PC-9 (cell line): ENCODE measurements around the gene FNDC11. TPM values are rescaled to one million over a fixed set of nuclear protein-coding genes. Genes with fewer than 3 reads are reported as not detected.

Experiments used
- BruUV-seq: library from RNA; stranded (reverse); fragments of 400-500 nt; replicated peaks from 2 replicates; lab custom pipeline; 2021; lab: Mats Ljungman, UMichigan
- CTCF ChIA-PET: fragments of 300-600 bp; sonication (Branson Sonifier 250); formaldehyde crosslinking; loops from one replicate; lab custom pipeline; 2022; ENCODE audit warnings: antibody characterized with exemption; lab: Charles Lee
- POLR2A ChIA-PET: fragments of 300-600 bp; sonication (Branson Sonifier 250); formaldehyde crosslinking; loops from one replicate; lab custom pipeline; 2022; ENCODE audit warnings: antibody characterized with exemption; ENCODE audit not compliant: unreplicated experiment; lab: Charles Lee
- DNase-seq, 2 experiments: peaks; one replicate each; pipeline versions ENCODE4 v3.0.0 to v3.0.0-alpha.2; 2015 to 2022; ENCODE audit warnings: mixed read lengths in 1 of 2
- H2AFZ ChIP-seq: fragments of 200-600 bp; sonication (generic); 2 replicates; pipeline ENCODE4 v1.8.1; 2017; ENCODE audit warnings: antibody characterized with exemption
- H3F3A ChIP-seq: fragments of 200-600 bp; sonication (generic); 2 replicates; pipeline ENCODE4 v1.8.1; 2017; ENCODE audit warnings: antibody characterized with exemption, mild to moderate bottlenecking, low read depth; ENCODE audit not compliant: insufficient read depth
- H3K27ac ChIP-seq: fragments of 200-600 bp; sonication (generic); 2 replicates; pipeline ENCODE4 v1.6.1; 2016; ENCODE audit warnings: mixed run types
- H3K27me3 ChIP-seq: fragments of 200-600 bp; sonication (generic); 2 replicates; pipeline ENCODE4 v1.6.1; 2016; ENCODE audit warnings: low read depth, mixed run types; ENCODE audit not compliant: insufficient read depth
- H3K36me3 ChIP-seq: fragments of 200-600 bp; sonication (generic); 2 replicates; pipeline ENCODE4 v1.6.1; 2016; ENCODE audit warnings: low read depth, mixed run types
- H3K4me1 ChIP-seq: fragments of 200-600 bp; sonication (generic); replicated peaks from 2 replicates; pipeline ENCODE4 v1.6.1; 2016; ENCODE audit warnings: mixed run types; ENCODE audit not compliant: insufficient read depth
- H3K4me2 ChIP-seq: fragments of 200-600 bp; sonication (generic); 2 replicates; pipeline ENCODE4 v1.6.1; 2017; ENCODE audit warnings: mixed run types
- H3K4me3 ChIP-seq: fragments of 200-600 bp; sonication (generic); 2 replicates; pipeline ENCODE4 v1.6.1; 2016; ENCODE audit warnings: mixed run types
- H3K79me2 ChIP-seq: fragments of 200-600 bp; sonication (generic); 2 replicates; pipeline ENCODE4 v1.6.1; 2017; ENCODE audit warnings: low read depth, mixed run types
- H3K9me2 ChIP-seq: fragments of 200-600 bp; sonication (generic); 2 replicates; pipeline ENCODE4 v1.8.1; 2017; ENCODE audit warnings: mild to moderate bottlenecking; ENCODE audit not compliant: insufficient read depth
- H3K9me3 ChIP-seq: fragments of 200-600 bp; sonication (generic); 2 replicates; pipeline ENCODE4 v1.8.1; 2016; ENCODE audit warnings: low read depth; ENCODE audit not compliant: insufficient read depth
- H4K20me1 ChIP-seq: fragments of 200-600 bp; sonication (generic); 2 replicates; pipeline ENCODE4 v1.8.1; 2017; ENCODE audit not compliant: insufficient read depth
- EZH2 ChIP-seq: fragments of 200-600 bp; sonication (generic); IDR thresholded peaks from 2 replicates; pipeline ENCODE4 v1.8.0; 2017; ENCODE audit warnings: antibody characterized with exemption, low read depth
- intact Hi-C: fragments of 100-400 bp; cut with micrococcal nuclease; formaldehyde crosslinking; loops from one replicate; pipeline ENCODE4 v1.10.0; 2022; ENCODE audit not compliant: unreplicated experiment
- total RNA-seq: library from RNA; stranded (reverse); gene quantifications from 2 replicates; pipeline ENCODE4 v1.2.3, GENCODE V29; 2021
- TF ChIP-seq, protein P1 (sequence below): fragments of 200-600 bp; sonication (generic); conservative IDR thresholded peaks from 2 replicates; pipeline ENCODE4 v1.6.1; 2017; ENCODE audit warnings: mixed run types, antibody characterized with exemption, mild to moderate bottlenecking, moderate library complexity

FNDC11 gene
- total RNA-seq, 1 experiment from 2014 or later: 7.7 TPM

DNA sequence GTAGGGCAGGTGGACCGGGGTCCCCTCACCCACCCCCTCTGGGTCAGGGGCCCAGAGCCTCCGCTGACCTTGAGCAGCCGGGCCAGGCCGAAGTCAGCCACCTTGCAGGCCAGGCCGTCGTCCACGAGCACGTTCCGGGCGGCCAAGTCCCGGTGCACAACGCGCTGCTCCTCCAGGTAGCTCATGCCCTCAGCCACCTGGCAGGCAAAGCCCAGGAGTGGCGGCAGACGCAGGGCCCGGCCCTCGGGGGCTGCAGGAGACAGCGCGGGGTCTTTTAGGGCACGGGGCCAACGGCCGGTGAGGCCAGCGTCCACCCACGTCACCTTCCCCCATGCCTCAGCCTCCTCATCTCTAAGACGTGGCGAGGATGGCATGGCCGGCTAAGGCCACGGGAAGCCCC is 12.6 kb upstream of the FNDC11 start:
- H3K27ac ChIP-seq: no peak overlapping the region
- peaks cover 68% of the 10 kb centered on the region for H3K4me1 ChIP-seq
- no peaks in the 10 kb centered on the region for H3K9me3 ChIP-seq
- H3K9me2 ChIP-seq: no peaks in the 10 kb centered on the region
- H3K27me3 ChIP-seq: no peaks in the 10 kb centered on the region
- TF ChIP-seq, protein P1, sequence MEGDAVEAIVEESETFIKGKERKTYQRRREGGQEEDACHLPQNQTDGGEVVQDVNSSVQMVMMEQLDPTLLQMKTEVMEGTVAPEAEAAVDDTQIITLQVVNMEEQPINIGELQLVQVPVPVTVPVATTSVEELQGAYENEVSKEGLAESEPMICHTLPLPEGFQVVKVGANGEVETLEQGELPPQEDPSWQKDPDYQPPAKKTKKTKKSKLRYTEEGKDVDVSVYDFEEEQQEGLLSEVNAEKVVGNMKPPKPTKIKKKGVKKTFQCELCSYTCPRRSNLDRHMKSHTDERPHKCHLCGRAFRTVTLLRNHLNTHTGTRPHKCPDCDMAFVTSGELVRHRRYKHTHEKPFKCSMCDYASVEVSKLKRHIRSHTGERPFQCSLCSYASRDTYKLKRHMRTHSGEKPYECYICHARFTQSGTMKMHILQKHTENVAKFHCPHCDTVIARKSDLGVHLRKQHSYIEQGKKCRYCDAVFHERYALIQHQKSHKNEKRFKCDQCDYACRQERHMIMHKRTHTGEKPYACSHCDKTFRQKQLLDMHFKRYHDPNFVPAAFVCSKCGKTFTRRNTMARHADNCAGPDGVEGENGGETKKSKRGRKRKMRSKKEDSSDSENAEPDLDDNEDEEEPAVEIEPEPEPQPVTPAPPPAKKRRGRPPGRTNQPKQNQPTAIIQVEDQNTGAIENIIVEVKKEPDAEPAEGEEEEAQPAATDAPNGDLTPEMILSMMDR: no peak
- peak overlapping the region; percentile 97 for H3K4me2 ChIP-seq
- peaks cover 33% of the 10 kb centered on the region; the same call in 1 of the 2 replicates for H3F3A ChIP-seq
- ChIA-PET CTCF (interaction anchor here (0.5 kb wide), 1 partner anchor 83 kb away, joined by 4 read pairs; no protein-coding TSS in a partner anchor), POLR2A (interaction anchor here (0.6 kb wide), 1 partner anchor 170 kb away, joined by 11 read pairs; no protein-coding TSS in a partner anchor)
- DNase-seq: no peak
- BruUV-seq: no TSS peak
- no peaks in the 10 kb centered on the region for H3K36me3 ChIP-seq
- H3K79me2 ChIP-seq: peaks cover 6% of the 10 kb centered on the region; the same call in 1 of the 2 replicates
- intact Hi-C loops: no loop called here
- no peaks in the 10 kb centered on the region for H4K20me1 ChIP-seq
- peak overlapping the region; percentile 48 for H3K4me3 ChIP-seq
- no peak overlapping the region for H2AFZ ChIP-seq

DNA sequence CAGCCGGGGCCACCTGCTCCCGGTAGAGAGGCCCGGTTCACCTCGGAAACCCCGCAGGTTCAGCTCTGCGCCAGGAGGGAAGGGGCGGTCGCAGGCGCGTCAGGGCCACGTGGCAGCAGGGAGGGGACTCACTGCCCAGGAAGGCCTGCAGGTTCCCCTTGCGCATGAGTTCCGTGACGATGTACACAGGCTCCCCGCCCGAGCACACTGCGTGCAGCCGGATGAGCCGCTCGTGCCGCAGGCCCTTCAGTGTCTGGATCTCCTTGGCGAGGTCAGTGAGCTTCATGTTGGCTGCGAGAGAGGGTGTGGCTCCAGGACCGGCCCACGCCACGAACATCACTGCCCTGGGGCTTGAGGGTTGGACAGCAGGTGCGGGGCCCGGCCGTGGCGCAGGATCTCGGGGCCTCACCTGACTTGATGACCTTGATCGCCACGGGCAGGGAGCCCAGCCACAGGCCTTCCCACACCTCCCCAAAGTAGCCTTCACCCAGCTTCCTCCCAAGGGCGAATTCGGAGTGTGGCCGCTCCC is 11.9 kb upstream of the FNDC11 start:
- H2AFZ ChIP-seq: no peak overlapping the region

DNA sequence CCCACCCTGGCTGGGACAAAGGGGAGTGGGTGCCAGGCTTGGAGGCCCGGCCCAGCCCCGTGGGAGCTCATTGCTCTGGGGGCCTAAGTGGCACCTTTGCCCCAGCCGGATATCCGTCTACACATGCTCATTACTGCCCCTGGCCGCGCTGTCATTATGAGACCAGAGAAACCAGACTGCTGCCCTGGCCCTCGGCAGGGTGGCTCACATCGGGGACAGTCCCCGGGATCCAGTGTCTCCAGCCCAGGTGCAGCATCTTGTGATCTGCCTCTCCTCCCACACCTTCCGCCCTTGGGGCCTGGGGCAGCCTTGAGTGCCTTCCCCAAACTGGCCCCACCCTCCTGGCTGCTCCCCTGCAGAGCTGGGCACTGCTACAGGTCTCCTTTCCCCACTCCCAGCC is 11.3 kb upstream of the FNDC11 start:
- no peak for DNase-seq
- H3K27me3 ChIP-seq: no peaks in the 10 kb centered on the region
- H3F3A ChIP-seq: peaks cover 33% of the 10 kb centered on the region; the same call in 1 of the 2 replicates
- H2AFZ ChIP-seq: no peak overlapping the region
- peaks cover 71% of the 10 kb centered on the region for H3K4me1 ChIP-seq
- no peaks in the 10 kb centered on the region for H3K9me2 ChIP-seq
- H3K79me2 ChIP-seq: no peaks in the 10 kb centered on the region
- no peak for TF ChIP-seq EZH2
- TF ChIP-seq, protein P1: no peak
- H3K4me2 ChIP-seq: peak overlapping the region; percentile 97
- no peaks in the 10 kb centered on the region for H4K20me1 ChIP-seq
- intact Hi-C loops: no loop called here
- POLR2A ChIA-PET: no interaction called here
- no peaks in the 10 kb centered on the region for H3K9me3 ChIP-seq
- H3K4me3 ChIP-seq: peak overlapping the region; percentile 48; the same call in 1 of the 2 replicates
- CTCF ChIA-PET: no interaction called here
- no peaks in the 10 kb centered on the region for H3K36me3 ChIP-seq
- H3K27ac ChIP-seq: no peak overlapping the region; the same call in 1 of the 2 replicates
- no TSS peak for BruUV-seq

More for the DNA sequence above, 11.9 kb upstream of the FNDC11 start:
- Histone ChIP-seq H3K9me3 (no peaks in the 10 kb centered on the region), H3K9me2 (no peaks in the 10 kb centered on the region), H3K27ac (peak overlapping the region; percentile 28), H3K4me3 (peak overlapping the region; percentile 48), H3K27me3 (no peaks in the 10 kb centered on the region), H3K79me2 (no peaks in the 10 kb centered on the region), H4K20me1 (no peaks in the 10 kb centered on the region), H3F3A (peaks cover 33% of the 10 kb centered on the region; the same call in 1 of the 2 replicates), H3K4me1 (peaks cover 66% of the 10 kb centered on the region), H3K4me2 (peak overlapping the region; percentile 97), H3K36me3 (no peaks in the 10 kb centered on the region)
- DNase-seq: peak; percentile 63
- ChIA-PET POLR2A (interaction anchor here (0.6 kb wide), 2 partner anchors 169 to 521 kb away, joined by 4 to 11 read pairs; partner anchors contain the start of gene TCEA2), CTCF (no interaction called here)
- BruUV-seq: TSS peak; percentile 40
- intact Hi-C loops: no loop called here
- TF ChIP-seq, protein P1: no peak
- TF ChIP-seq EZH2: no peak
